GM12873 (cell line): Measurements from ENCODE around the gene SPINK5.

ENCODE experiments used
- TF ChIP-seq, protein P1 (sequence below): IDR thresholded peaks from 2 replicates; pipeline ENCODE4 v1.5.1; 2012; ENCODE audit warnings: low read depth, mild to moderate bottlenecking, moderate library complexity, low read length, control low read depth; ENCODE audit not compliant: insufficient read depth; ENCODE audit errors: missing control alignments

SPINK5 gene, protein sequence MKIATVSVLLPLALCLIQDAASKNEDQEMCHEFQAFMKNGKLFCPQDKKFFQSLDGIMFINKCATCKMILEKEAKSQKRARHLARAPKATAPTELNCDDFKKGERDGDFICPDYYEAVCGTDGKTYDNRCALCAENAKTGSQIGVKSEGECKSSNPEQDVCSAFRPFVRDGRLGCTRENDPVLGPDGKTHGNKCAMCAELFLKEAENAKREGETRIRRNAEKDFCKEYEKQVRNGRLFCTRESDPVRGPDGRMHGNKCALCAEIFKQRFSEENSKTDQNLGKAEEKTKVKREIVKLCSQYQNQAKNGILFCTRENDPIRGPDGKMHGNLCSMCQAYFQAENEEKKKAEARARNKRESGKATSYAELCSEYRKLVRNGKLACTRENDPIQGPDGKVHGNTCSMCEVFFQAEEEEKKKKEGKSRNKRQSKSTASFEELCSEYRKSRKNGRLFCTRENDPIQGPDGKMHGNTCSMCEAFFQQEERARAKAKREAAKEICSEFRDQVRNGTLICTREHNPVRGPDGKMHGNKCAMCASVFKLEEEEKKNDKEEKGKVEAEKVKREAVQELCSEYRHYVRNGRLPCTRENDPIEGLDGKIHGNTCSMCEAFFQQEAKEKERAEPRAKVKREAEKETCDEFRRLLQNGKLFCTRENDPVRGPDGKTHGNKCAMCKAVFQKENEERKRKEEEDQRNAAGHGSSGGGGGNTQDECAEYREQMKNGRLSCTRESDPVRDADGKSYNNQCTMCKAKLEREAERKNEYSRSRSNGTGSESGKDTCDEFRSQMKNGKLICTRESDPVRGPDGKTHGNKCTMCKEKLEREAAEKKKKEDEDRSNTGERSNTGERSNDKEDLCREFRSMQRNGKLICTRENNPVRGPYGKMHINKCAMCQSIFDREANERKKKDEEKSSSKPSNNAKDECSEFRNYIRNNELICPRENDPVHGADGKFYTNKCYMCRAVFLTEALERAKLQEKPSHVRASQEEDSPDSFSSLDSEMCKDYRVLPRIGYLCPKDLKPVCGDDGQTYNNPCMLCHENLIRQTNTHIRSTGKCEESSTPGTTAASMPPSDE

GRCh38 chr5:148063861-148064260, at the start of gene SPINK5:
Gene SPINK5, plus strand, starts transcription at chr5:148063980. Its CDS starts 65 bp downstream, at chr5:148064045.
- TF ChIP-seq, protein P1, sequence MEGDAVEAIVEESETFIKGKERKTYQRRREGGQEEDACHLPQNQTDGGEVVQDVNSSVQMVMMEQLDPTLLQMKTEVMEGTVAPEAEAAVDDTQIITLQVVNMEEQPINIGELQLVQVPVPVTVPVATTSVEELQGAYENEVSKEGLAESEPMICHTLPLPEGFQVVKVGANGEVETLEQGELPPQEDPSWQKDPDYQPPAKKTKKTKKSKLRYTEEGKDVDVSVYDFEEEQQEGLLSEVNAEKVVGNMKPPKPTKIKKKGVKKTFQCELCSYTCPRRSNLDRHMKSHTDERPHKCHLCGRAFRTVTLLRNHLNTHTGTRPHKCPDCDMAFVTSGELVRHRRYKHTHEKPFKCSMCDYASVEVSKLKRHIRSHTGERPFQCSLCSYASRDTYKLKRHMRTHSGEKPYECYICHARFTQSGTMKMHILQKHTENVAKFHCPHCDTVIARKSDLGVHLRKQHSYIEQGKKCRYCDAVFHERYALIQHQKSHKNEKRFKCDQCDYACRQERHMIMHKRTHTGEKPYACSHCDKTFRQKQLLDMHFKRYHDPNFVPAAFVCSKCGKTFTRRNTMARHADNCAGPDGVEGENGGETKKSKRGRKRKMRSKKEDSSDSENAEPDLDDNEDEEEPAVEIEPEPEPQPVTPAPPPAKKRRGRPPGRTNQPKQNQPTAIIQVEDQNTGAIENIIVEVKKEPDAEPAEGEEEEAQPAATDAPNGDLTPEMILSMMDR, result no peak

GRCh38 chr5:148014276-148014675, 49.5 kb upstream of the SPINK5 start:
- TF ChIP-seq, protein P1, result no peak

DNA sequence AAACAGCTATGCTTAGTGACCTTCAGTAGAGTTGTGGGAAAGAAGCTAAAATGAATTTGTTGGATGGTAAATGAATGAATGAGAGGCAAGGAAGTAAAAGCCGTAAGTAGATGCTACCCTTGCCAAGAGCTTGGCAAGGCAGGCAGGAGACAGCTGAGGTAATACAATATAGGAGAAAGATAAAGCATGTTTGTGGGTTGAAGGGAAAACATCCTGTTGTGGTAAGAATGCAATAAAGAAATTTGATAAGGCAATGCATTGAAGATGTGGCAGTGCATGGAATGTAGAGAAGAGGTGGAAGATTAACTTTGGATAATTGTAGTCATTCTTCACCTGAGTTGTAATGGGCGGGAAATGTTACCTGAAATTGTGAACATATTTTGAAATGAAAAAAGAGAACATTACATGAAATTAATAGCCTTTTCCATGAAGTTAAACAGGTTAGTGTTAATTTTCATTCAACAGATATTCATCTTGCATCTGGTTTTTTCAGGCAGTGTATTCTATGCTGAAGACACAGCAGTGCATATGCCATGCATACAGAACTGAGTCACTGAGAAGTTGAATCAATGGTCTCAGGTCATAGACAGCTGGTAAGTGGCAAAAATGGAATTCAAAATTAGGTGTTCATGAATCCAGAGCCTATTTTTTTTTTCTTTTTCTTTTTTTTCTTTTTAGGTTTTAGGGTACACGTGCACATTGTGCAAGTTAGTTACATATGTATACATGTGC, 43.4 kb upstream of the SPINK5 start:
- TF ChIP-seq, protein P1, result no peak

DNA sequence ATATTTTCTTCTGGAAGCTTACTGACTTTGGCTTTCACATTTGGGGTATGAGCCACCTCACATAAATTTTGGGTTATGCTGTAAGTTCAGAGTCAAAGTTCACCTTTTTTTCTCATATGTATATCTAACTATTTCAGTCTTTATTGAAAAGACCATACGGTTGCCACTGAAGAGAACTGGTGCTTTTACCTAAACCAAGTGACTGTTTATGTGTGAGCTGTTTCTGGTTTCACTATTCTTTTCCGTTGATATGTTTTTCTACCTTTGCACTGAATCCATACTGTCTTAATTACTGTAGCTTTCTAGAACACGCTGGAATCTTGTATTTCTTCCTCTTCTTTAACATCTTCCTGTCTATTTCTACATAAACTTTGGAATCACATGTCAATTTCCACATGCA, 36.3 kb upstream of the SPINK5 start:
- TF ChIP-seq, protein P1, result no peak

GRCh38 chr5:148029131-148029530, 34.6 kb upstream of the SPINK5 start:
- TF ChIP-seq, protein P1, result no peak

DNA sequence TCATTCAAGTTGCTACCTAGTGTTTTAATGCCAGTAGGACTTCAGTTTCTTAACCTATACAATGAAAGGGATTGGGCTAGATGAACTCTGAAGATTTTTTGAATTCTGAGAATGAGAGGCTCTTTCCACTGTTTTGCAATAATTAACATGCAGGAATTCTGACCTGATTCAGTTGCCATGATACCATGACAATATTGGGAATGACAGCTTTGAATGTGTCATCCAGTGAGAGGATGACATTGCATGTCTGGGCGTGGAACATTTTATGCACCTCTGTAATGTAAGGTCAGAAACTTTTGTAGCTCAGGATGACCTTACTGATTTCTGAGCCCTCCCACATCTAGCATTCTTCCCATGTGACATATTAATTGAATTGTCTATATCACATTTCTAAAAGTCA, 30.6 kb upstream of the SPINK5 start:
- TF ChIP-seq, protein P1, result no peak
